NOMO-1 treated with dmso at 0.1 percent for 144 hours (cell line): ENCODE results near the gene PTBP2.

ENCODE experiments used
- DNase-seq: peaks from one replicate; lab custom pipeline; 2025; ENCODE audit not compliant: unreplicated experiment; lab: John Stamatoyannopoulos, UW

The PTBP2 gene, protein sequence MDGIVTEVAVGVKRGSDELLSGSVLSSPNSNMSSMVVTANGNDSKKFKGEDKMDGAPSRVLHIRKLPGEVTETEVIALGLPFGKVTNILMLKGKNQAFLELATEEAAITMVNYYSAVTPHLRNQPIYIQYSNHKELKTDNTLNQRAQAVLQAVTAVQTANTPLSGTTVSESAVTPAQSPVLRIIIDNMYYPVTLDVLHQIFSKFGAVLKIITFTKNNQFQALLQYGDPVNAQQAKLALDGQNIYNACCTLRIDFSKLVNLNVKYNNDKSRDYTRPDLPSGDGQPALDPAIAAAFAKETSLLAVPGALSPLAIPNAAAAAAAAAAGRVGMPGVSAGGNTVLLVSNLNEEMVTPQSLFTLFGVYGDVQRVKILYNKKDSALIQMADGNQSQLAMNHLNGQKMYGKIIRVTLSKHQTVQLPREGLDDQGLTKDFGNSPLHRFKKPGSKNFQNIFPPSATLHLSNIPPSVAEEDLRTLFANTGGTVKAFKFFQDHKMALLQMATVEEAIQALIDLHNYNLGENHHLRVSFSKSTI

DNA sequence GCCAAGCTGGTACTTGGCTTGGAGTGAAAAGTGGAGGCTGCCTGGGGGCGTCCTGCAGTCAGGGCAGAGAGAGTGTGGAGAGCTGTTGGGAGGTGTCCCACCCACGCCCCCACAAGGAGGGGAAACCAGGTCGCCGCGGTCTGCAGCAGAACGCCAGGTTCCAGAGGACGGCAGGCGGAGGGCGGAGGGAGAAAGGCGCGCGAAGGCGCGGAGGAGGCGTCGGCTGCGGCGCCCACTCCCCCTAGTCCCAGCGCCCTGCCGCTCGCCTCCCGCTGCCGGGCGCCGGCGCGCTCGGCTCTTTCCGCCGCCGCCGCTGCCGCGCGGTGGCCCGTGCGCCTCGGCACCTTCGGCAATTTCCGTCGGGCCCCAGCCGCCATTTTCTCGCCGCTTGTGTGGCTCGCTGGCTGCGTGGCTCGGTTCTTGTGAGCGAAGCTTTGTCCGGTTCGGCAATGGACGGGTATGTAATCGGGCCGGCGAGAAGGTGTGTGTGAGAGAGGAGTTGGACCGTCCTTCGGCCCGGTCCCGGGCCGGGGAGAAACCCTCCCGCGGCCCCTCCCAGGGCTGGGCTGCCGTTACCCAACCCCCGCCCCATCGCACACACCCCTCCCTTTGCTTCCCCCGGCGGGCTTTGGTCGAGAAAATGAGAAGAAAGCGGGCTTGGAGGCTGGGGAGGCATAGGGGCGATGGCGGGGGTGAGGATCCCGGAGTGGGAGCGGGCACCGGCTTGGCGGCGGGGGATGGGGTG lies at the start of gene PTBP2:
Gene PTBP2 (plus strand): TSS at position 369 of the 745 bp plus-strand sequence. CDS start 81 bp downstream, at position 450.
- peak; percentile 78 for DNase-seq

DNA sequence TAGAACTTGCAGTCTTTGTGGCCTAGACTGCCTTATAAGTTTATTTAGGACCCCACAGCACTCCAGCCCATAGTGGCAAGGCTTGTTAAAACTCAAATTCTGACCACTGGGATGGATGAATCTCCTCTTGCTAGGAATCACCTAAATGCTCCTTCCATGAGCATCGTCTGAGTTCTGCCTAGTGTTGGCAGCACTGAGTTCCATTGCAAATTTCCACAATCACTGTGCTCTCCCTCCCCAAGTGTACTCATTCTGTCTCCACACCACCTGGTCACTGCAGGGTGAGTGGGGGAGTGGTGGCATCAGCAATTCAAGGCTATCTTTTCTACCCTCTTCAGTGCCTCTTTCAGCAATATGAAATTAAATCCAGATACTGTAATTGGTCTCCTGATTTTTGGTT lies 46.7 kb upstream of the PTBP2 start:
- DNase-seq, result no peak

DNA sequence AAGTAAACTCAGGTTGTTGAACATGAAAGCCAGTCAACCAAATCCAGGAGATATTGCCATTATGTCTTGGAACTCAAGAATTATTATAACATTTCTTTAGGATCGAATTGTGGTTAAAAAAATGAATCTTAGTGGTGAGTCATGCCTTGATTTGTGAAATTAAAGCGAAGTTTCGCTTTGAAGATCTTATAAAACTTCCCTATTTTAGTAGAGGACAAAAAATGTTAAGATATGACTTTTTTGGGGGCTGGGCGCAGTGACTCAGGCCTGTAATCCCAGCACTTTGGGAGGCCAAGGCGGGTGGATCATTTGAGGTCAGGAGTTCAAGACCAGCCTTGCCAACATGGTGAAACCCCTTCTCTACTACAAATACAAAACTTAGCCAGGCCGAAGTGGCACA lies 39.5 kb upstream of the PTBP2 start:
- no peak for DNase-seq

DNA sequence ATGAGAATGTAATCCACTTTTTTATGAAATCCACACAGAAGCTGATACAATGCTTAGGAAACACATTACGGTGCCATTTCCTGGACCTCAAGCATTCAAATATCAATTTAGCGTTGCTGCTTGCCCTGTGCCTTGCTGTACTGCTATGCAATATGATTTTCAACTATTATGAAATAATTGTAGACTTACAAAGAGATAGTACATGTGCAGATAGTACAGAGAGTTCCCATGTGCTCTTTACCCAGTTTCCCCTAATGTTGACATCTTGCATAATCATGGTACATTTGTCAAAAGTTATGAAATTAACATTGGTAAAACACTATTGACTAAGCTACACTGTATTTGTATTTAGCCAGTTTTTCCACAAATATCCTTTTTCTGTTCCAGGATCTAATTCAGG lies 37.7 kb upstream of the PTBP2 start:
- DNase-seq, result no peak

DNA sequence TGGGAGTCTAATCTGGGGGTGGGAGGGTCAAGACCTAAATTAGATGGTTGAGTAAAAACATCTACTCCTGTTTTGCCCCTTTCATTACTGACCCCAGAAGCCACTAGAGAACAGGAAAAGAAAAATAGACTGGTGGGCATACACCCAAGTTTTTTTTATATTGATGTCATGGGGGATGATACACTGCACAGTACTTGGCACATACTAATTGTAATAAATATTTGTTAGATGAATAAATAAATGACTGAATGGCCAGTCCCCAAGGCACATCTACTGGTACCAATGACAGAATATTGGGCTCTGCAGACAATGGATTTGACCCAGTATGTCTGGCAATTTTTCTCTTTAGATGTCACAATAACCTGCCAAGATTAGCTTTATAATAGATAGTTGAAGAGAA lies 36.8 kb upstream of the PTBP2 start:
- DNase-seq, result no peak

DNA sequence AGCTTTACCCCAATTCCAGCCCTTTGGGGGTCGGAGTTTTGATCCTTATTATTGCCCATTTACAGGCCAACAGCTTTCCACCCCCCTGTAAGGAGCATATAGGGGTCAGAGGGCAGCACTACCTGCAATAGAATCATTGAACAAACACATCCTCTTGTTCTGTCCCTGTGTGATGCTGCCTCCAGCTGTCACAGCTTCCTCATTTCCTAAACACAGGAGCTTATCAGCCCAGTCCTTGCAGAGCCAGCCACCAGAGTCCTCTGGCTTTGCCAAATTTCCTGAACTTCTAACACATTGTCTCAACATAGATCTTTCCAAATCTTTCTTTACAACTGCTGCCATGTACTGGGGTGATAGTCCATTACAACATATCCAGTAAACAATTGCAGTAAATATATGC lies 32.8 kb upstream of the PTBP2 start:
- DNase-seq, result no peak

DNA sequence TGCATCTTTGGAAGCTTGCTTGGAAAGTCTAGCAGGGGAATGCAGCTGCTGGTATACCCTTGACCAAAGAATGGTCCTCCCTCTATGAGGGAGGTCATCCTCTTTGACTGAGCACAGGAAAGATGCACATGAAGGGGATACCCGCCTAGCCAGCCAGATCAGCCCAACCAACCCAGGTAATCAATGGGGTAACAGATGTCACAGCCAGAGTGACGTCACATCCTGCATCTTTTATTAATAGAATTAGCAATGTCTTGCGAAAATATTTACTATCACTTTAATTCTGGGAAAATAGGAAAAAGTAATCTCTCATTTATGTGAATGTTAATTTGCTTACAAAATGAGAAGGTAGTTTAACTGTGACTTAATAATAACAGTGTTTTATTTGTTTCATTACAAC lies 25.6 kb upstream of the PTBP2 start:
- DNase-seq, result no peak

DNA sequence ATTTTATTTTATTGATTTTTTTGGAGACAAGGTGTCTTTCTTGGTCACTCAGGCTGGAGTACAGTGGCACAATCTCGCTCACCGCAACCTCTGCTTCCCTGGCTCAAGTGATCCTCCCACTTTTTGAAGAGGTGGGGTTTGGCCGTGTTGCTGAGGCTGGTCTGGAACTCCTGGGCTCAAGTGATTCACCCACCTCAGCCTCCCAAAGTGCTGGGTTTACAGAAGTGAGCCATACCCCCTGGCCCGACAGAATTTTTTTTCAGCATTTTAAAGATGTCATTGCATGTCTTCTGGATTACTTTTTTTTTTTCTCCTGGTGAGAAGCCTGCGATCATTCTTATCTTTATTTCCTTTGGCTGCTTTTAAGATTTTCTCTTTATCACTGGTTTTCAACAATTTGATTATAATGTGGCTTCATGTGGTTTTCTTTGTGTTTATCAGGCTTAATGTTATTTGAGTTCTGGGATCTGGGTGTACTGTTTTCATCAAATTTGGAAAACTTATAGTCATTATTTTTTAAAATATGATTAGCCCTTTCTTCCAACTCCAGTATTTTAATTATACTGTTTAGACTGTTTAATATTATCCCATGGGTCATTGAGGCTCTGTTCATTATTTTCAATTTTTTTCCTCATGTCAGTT lies 23.1 kb upstream of the PTBP2 start:
- DNase-seq, result no peak

DNA sequence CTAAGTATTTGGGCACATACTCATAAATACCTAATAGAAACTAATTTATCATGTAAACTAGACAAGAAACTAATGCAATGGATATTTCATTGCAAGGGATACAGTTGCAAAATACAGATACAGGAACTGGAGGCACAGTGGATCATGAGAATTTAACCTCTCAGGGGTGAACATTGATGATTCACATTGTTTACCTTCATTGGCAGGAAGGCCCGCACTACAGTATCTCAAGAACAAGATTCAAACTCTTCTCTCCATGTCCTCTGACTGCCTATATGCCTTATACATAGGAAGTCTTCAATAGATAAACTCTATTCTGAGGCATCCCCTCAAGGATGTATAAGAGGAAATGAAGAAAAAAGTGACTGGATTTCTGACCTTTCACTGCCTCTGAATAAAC lies 18.4 kb upstream of the PTBP2 start:
- DNase-seq, result no peak

DNA sequence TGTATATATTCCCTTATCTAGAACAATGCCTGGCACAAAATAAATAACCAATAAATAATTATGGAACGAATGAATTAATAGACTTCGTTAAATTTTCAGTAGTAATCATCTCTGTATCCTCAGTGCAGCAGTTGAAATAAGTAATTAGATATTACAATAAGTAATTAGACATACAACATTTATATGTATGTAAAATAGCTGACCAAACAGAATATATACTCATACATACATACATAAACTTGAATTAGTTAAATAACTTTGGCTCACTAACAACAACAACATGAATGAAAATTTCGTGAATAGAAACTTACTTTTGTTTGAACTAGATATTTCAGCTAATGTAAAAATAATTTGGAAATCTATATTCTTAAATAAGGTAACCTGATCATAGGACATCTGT lies 14.6 kb upstream of the PTBP2 start:
- no peak for DNase-seq

DNA sequence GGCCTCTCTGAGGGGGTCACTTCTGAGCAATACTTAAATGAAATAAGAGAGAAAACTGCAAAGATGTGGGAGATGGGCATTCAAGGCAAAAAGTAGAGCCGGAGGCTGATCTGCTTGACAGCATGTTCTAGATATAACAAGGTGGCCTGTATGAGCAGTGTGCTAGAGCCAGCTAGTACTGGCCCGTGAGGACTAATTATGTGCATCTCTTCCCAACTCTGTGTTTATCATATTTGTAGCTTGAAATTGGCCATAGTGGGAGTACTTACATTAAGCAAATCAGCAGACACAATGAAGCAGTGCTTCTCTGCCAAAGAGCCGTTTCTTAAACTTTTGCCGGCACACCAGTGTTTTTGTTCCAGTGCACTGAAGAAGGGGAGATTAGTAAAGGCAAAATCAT lies 13.1 kb upstream of the PTBP2 start:
- no peak for DNase-seq

DNA sequence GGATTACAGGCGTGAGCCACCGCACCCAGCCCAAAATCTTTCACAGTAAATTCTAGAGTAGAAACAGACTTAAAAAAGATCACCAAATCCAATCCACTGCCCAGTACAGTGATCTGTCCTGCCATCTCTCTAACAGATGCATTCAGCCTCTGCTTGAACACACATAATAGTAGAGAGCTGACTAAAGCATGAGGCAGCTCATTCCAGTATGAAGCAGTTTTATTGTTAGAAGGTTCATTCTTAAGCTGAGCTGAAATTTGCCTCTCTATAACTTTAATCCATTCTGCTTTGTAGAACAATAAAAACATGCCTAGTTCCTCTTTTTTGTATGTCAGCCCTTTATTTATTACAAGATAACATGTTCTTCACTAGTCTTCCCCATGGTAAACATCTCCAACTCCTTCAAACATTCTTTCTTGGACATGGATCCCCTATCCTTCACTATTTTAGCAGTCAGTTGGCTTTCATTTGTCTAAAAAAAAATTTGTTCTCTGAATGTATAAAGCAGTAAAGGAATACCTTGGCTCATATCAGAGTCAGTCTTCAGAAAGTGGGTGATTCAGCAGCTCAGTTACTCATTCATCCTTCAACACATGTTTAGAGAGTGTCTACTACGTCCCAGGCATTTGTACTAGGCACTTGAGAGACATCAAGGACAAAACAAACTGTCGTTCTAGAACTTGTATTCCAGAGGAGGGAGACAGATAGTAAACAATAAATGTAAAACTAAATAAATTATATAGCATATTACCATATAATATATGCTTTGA lies 10.7 kb upstream of the PTBP2 start:
- no peak for DNase-seq

DNA sequence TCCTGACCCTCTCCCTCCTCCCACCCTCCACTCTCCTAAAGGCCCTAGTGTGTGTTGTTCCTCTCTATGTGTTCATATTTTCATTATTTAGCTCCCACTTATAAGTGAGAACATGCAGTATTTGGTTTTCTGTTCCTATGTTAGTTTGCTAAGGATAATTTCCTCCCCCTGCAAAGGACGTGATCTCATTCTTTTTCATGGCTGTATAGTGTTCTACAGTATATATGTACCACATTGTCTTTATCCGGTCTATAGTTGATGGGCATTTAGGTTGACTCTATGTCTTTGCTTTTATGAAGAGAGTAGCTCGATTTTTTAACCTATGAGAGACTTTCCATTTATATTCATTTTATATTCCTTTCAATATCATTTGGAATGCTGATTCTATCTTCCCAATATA lies 7.9 kb upstream of the PTBP2 start:
- no peak for DNase-seq

DNA sequence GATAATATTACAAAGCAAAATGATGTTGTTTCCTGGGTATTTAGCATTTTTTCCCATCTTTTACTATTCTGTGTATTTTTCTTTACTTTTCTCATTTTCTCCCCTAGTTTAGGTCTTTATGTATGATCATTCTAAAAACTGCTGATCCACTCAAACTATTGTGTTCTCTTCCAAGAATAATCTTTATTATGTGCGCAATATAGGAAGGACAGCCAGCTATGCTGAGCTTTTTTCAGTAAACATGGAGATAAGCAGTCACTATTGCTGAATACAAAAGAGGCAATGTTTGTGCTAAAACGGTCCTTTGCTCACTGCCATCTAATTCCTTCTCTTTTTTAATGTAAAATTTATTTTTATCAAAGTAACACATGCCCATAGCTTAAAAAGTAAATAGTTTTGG lies 6.7 kb upstream of the PTBP2 start:
- DNase-seq, result no peak

DNA sequence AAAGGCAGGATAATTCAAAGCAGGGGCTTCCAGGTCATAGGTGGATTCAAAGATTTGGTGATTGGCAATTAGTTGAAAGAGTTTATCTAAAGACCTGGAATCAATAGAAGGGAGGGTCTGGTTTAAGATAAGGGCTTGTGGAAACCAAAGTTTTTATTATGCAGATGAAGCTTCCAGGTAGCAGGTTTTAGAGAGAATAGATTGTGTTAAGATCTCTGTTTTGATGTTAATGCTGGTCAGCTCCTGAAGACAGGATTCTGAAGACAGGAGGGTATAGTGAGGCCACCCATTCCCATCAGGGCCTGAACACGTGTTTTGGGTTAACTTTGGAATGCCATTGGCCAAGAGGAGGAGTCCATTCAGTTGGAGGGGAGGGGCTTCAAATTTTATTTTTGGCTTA lies 6.1 kb upstream of the PTBP2 start:
- DNase-seq, result no peak

DNA sequence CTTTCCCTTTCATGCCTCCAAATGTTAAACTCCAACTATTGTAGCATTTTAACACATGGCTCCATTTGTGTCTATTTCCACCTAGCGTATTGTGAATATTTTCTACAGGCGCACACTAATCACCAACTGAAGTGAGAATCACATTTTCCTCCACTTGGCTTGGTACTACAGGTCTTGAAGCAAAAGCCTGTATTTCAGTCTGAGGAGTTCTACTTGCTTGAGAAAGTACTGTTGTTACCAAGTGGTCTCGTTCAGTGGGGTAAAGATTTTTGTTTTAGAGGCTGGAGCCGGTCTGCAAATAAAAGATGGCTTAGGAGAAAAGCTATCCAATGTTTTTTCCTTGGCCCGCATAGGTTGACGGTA lies 550 bp upstream of the PTBP2 start:
- DNase-seq, result no peak

DNA sequence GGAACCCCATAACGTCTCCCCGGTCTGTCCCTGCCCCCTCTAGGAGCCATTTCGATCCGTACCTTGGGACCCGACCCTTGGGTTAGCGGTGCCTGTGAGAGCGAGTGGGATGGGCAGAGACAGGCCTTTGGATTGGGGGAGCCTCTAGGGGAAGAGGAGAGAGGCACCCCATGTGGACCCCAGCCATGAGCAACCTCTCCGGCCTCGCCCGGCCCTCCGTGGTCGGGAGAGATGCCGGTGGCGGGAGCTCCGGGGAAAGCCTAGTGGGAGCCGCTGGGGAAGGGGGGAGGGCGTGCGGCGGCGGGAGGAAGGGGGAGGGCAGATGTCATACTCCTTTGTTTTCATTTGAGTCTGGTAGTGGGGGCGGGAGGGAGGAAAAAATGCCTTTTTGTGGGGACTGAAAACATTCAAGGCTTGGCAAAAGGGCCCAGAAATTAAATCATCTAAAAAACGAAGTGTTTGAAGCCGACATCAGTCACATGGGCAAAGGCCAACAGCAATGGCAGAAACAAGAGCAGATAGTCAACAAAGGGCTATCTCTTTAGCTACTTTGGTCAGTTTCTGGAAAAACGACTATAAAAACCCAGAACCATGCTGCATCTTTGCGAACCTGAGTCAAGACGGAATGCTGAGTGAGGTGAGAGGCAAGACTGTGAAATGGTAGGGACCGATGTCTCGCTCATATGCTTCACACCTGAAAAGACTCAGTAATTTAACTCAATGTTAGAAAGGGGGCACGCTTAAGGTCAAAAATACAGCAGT lies 758 bp downstream of the PTBP2 start:
- no peak for DNase-seq

DNA sequence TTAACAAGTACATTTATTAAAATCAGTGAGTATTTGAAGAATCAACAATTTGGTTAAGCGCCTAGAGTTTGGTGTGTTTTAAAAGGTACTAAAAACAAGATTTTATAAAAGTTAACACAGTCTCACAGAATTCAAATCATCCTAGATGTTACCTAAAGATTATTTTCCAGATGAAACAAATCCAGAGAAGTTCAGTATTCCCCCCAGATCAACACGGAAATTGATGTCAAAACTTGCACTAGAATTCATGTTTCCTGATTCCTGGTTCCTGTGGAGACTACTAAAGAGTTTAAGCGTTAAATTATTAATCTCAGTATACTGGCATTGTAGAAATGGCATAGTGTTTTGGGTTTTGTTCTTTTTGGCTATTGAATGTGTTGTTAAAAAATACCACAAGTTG lies 1.4 kb downstream of the PTBP2 start:
- no peak for DNase-seq

DNA sequence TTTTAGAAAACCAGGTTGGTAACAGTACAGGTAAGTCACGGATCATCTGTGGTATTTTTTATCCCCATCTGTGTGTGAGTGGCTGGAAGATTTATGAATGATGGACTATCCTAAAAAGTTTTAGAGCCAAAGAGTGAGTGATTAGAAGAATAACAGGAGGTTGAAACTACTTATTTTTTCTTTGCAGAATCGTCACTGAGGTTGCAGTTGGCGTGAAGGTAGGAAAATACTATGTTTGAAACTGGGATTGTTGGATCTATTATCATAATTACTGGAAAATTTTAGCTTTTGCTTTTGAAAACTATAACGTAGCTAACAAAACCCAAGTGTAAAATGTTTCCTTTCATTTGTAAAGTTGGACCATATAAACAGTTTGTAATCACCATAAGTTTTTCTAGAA lies 1.8 kb downstream of the PTBP2 start:
- DNase-seq, result no peak

DNA sequence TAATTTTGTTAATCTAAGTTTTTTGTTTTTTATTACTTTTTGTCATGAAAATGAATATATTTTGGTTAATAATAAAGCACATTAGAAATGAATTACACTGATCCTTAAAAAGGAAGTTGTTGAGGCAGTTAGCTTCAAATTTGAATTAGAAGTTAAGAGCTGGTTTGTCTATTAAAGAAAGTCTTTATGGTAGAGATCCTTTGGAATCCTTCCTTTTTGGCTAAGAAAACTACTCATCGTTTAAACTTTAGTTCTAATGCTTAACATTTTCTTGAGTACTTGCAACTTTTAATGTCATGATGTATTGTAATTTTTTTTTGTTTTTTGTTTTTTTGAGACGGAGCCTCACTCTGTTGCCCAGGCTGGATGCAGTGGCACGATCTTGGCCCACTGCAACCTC lies 2.4 kb downstream of the PTBP2 start:
- no peak for DNase-seq
